WTC11 (cell line): ENCODE measurements around the gene CDRT4.

Experiments used
- AFF4 ChIP-seq: sonication (generic); formaldehyde crosslinking; IDR thresholded peaks from 2 replicates; pipeline ENCODE4 v1.8.1; 2023; ENCODE audit warnings: mild to moderate bottlenecking, missing genetic modification reagents, borderline replicate concordance
- ATF3 ChIP-seq: sonication (generic); formaldehyde crosslinking; conservative IDR thresholded peaks from 2 replicates; pipeline ENCODE4 v1.8.1; 2022; ENCODE audit warnings: mild to moderate bottlenecking, missing genetic modification reagents
- CBFB ChIP-seq: sonication (generic); formaldehyde crosslinking; IDR thresholded peaks from 2 replicates; pipeline ENCODE4 v1.8.1; 2022; ENCODE audit warnings: mild to moderate bottlenecking, low read depth, missing genetic modification reagents
- CTCF ChIP-seq: fragments of 200-600 bp; IDR thresholded peaks from 2 replicates; pipeline ENCODE4 v1.8.0; 2022; ENCODE audit warnings: antibody characterized with exemption
- FOXJ3 ChIP-seq: sonication (generic); formaldehyde crosslinking; IDR thresholded peaks from 2 replicates; pipeline ENCODE4 v1.9.0; 2021; ENCODE audit warnings: missing genetic modification reagents, mild to moderate bottlenecking, borderline replicate concordance
- FOXP1 ChIP-seq: sonication (generic); formaldehyde crosslinking; IDR thresholded peaks from 2 replicates; pipeline ENCODE4 v1.8.0; 2022; ENCODE audit warnings: missing genetic modification reagents, mild to moderate bottlenecking, moderate library complexity, borderline replicate concordance
- GABPB1 ChIP-seq: sonication (generic); formaldehyde crosslinking; IDR thresholded peaks from 2 replicates; pipeline ENCODE4 v1.8.1; 2023; ENCODE audit warnings: mild to moderate bottlenecking, missing genetic modification reagents
- PREB ChIP-seq: sonication (generic); formaldehyde crosslinking; IDR thresholded peaks from 2 replicates; pipeline ENCODE4 v1.8.1; 2022; ENCODE audit warnings: mild to moderate bottlenecking, missing genetic modification reagents, moderate library complexity, borderline replicate concordance
- PRRX2 ChIP-seq: fragments of 250-450 bp; sonication (Bioruptor Pico); IDR thresholded peaks from 2 replicates; pipeline ENCODE4 v1.8.0; 2021; ENCODE audit warnings: mild to moderate bottlenecking
- SP1 ChIP-seq: sonication (generic); formaldehyde crosslinking; conservative IDR thresholded peaks from 2 replicates; pipeline ENCODE4 v1.8.1; 2022; ENCODE audit warnings: missing genetic modification reagents
- TP53 ChIP-seq: sonication (generic); formaldehyde crosslinking; IDR thresholded peaks from 2 replicates; pipeline ENCODE4 v1.8.1; 2023; ENCODE audit warnings: mild to moderate bottlenecking, missing genetic modification reagents
- ZBTB21 ChIP-seq: sonication (generic); formaldehyde crosslinking; IDR thresholded peaks from 2 replicates; pipeline ENCODE4 v1.8.1; 2023; ENCODE audit warnings: mild to moderate bottlenecking, missing genetic modification reagents, borderline replicate concordance
- ZNF263 ChIP-seq: sonication (generic); formaldehyde crosslinking; IDR thresholded peaks from 2 replicates; pipeline ENCODE4 v1.8.1; 2022; ENCODE audit warnings: low read depth, mild to moderate bottlenecking, moderate library complexity, missing genetic modification reagents

- TF ChIP-seq ZNF263 (CRISPR knock-in tag) (no peak), CTCF (no peak), FOXJ3 (no peak), SP1 (CRISPR knock-in tag) (no peak), ATF3 (no peak), AFF4 (CRISPR knock-in tag) (no peak), TP53 (no peak), GABPB1 (no peak), FOXP1 (no peak), CBFB (no peak), PREB (CRISPR knock-in tag) (no peak), PRRX2 (CRISPR knock-in tag) (no peak), ZBTB21 (CRISPR knock-in tag) (no peak)
Measured at GRCh38 chr17:15514469-15514868, 47.0 kb upstream of the CDRT4 start.
